T-helper 1 cell treated with Interleukin-12 subunit alpha and Interleukin-12 subunit beta and Interleukin-4 antibody, amounts not matched to agents 30 μg/mL and 1 μg/mL, for 36 hours (primary cell): ENCODE results near the gene HBEGF.

Experiments used
- H3K27ac Mint-ChIP-seq: one replicate; pipeline ENCODE4 v1.8.0; 2021; ENCODE audit warnings: mild to moderate bottlenecking, mixed read lengths
- H3K27me3 Mint-ChIP-seq: one replicate; pipeline ENCODE4 v1.8.0; 2021; ENCODE audit warnings: low read depth, mixed read lengths
- H3K36me3 Mint-ChIP-seq: one replicate; pipeline ENCODE4 v1.8.0; 2021; ENCODE audit warnings: low read depth, mixed read lengths
- H3K4me1 Mint-ChIP-seq: one replicate; pipeline ENCODE4 v1.8.0; 2021; ENCODE audit warnings: low read depth, mixed read lengths
- H3K4me3 Mint-ChIP-seq: one replicate; pipeline ENCODE4 v1.8.0; 2021; ENCODE audit warnings: mild to moderate bottlenecking, moderate library complexity, mixed read lengths
- H3K9me3 Mint-ChIP-seq: one replicate; pipeline ENCODE4 v1.8.0; 2021; ENCODE audit warnings: mixed read lengths

Gene HBEGF

DNA sequence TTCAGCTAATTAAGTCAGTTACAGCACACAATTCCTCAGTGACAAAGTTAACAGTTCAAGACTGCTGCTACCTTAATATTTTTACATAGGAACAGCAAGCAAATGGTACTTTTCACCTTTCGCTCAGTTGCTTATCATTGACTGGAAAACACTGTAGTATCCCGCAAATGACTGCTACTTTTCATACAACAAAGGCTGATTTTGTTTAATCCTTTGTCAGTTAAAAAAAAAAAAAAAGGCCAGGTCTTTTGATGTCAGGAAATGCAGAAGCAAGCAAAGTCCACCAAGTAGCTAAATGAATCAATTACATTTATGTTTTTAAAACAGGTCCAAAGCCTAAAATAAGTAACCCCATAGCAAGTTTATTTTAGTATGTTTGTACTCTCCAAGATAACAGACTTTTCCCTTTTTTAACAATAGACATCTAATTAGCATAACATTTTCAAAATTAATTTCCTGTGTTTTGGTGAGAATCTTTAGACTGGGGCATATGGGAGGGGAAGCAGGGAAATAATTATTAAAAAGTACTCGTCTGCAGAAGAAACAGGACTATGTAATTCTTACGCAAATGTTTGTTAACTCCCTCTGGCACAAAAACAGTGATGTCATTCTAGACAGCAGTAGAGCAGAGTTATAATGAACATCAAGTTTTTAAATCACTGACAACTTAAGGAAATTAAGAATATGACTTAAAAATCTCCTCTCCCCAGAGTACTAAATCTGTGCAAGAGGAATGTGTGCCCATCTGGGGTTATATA is 53.1 kb downstream of the HBEGF start:
- Mint-ChIP-seq H3K9me3 (no peaks in the 10 kb centered on the region), H3K36me3 (peaks cover 33% of the 10 kb centered on the region), H3K27me3 (no peaks in the 10 kb centered on the region), H3K4me1 (peaks cover 47% of the 10 kb centered on the region), H3K4me3 (peak overlapping the region; percentile 29), H3K27ac (no peak overlapping the region)

DNA sequence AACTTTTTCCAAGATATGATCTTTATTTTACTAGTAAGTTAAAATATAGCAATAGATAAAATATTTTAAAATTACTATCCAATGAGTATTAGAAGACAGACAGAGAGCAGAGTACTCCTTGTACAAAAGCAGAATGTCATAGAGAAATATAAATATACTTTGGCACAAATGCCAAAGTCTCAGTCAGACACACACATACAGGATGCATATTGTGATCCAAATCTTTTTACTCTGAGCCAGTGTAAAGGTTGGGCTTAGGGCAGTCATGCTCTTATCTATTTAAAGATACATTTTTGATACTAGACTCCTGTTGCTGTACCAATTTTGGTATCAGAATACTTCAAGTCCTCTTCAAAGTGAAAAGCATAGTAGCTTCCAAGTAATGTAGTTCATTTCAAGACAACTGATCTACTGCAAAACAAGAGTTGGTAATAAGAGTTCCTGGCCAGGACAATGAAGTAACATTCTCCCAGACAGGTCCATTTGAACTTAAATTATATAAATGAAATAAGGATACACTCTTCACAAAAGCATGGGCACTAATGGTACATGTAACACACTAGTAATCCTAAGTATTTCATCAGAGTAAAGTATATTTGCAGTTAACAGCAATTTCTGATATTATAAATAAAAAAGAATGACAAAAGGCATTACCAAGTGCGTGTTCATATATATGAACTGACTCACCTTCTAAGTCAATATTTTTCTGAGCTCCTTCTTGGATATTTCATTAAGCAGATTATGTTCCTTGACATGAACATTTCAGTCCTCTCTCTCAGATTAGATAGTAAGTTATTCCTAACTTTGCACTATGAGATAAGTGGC is 54.0 kb downstream of the HBEGF start:
- Mint-ChIP-seq H3K27ac (no peak overlapping the region), H3K4me3 (peak overlapping the region; percentile 29), H3K9me3 (no peaks in the 10 kb centered on the region), H3K36me3 (peaks cover 32% of the 10 kb centered on the region), H3K4me1 (peaks cover 46% of the 10 kb centered on the region), H3K27me3 (no peaks in the 10 kb centered on the region)

DNA sequence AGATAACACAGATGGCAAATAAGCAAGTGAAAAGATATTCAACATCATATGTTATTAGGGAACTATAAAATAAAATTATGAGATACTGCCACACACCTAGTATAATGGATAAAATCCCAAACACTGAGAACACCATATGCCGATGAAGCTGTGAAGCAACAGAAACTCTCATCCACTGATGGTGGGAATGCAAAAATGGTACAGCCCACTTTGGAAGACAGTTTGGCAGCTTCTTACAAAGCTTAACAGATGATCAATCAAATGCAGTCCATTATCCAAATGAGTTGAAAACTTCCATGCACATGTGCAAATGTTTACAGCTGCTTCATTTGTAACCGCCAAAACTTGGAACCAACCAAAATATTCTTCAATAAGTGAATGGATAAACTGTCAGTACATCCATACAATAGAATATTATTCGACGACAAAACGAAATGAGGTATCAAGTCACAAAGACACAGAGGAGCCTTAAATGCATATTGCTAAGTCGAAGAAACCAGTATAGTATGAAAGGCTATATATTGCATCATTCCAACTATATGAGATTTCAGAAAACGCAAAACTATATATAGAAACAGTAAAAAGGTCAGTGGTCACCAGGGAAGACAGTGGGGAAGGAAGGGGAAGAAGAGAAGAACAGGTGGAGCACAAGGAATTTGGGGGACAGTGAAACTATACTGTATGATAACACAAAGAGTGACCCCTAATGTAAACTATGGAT is 58.4 kb downstream of the HBEGF start:
- Mint-ChIP-seq H3K27me3 (no peaks in the 10 kb centered on the region), H3K4me3 (no peak overlapping the region), H3K4me1 (peaks cover 36% of the 10 kb centered on the region), H3K36me3 (peaks cover 16% of the 10 kb centered on the region), H3K27ac (no peak overlapping the region), H3K9me3 (no peaks in the 10 kb centered on the region)

DNA sequence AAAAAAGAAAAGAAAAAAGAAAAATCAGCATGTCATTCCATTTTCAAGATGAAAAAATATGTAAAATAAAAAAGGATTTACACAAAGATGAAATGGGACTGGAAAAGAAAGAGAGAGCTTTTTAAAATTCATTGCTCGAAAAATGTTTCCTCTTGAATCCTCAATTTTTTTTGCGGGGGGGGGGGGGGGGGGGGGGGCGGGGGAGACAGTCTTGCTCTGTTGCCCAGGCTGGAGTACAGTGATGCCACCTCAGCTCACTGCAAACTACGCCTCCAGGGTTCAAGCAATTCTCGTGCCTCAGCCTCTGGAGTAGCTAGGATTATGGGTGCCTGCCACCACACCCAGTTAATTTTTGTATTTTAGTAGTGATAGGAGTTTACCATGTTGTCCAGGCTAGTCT is 60.0 kb downstream of the HBEGF start:
- H3K27me3 Mint-ChIP-seq: no peaks in the 10 kb centered on the region
- H3K9me3 Mint-ChIP-seq: no peaks in the 10 kb centered on the region
- H3K4me3 Mint-ChIP-seq: no peak overlapping the region
- peaks cover 33% of the 10 kb centered on the region for H3K4me1 Mint-ChIP-seq
- H3K36me3 Mint-ChIP-seq: peaks cover 13% of the 10 kb centered on the region
- no peak overlapping the region for H3K27ac Mint-ChIP-seq

DNA sequence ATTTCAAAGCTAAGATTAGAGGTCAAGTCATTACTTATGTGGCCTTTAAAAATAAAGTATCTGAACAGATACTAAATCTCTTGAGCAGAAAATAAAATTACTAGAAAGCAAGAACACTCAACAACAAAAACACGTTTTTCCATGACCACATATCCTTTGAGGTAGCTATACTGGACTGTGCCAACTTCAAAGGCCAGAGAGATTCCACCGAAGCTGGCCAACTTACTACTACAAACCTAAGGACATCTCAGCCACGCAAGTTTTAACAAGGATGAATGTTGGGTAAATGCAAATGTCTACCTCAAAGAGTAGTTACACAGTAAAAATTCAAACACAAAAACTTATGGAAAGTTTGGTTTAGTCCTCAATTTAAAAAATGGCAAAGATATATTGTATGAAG is 62.4 kb downstream of the HBEGF start:
- H3K4me1 Mint-ChIP-seq: peaks cover 25% of the 10 kb centered on the region
- peaks cover 2% of the 10 kb centered on the region for H3K36me3 Mint-ChIP-seq
- H3K4me3 Mint-ChIP-seq: no peak overlapping the region
- no peaks in the 10 kb centered on the region for H3K9me3 Mint-ChIP-seq
- no peaks in the 10 kb centered on the region for H3K27me3 Mint-ChIP-seq
- no peak overlapping the region for H3K27ac Mint-ChIP-seq
